GM19452 (cell line): Measurements from ENCODE around the gene SRM.
"Not testable (repeated sequence)": the region's sequence is repeated elsewhere in the genome, so short reads cannot be mapped to it uniquely, and the experiment has no call there.

Experiments used
- ATAC-seq: cut with Tn5 transposase; IDR thresholded peaks from one replicate; pipeline ENCODE4 v1.9.1; 2021; ENCODE audit not compliant: unreplicated experiment

The SRM gene

GRCh38 chr1:11023201-11023600 lies 36.6 kb downstream of the SRM start:
- no peak for ATAC-seq

DNA sequence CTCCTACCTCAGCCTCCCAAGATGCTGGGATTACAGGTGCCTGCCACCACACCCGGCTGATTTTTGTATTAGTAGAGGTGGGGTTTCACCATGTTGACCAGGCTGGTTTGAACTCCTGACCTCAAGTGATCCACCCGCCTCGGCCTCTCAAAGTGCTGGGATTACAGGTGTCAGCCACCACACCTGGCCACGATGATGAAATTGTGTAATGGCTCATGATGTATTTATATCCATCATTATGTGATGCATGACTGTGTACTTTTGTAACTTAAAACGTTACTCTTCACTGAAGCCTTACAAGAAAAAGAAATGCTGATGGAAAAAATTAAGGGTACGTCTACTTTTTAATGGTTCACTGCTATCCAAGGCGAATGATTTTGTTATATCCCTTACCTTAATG lies 39.8 kb downstream of the SRM start:
- no peak for ATAC-seq

GRCh38 chr1:11019358-11019757 lies 40.5 kb downstream of the SRM start:
- ATAC-seq, result not testable (repeated sequence)

DNA sequence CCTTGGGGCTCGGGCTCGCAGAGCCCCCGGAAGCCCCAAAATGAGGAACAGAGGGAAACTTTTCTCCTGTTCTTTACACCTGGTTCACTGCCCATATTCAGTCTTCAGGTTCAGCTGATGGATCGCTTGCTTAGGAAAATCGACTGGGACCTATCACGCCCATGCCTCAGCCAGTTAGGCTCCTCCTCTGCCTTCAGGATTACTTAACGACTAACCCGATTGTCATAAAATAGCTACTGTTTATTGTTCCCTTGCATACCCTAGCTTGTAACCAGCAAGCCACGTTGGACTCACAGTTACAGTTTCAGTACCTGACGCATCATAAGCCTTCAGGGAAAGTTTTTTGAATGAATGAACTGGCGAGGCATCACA lies 46.7 kb downstream of the SRM start:
- no peak for ATAC-seq

- peak; percentile 89 for ATAC-seq
Measured at GRCh38 chr1:11012260-11013159, 47.3 kb downstream of the SRM start, which contains the start of gene TARDBP. TSS of gene TARDBP (plus strand) at chr1:11012654. CDS start at chr1:11013728, 1,074 bp downstream.
